IPS-15b (cell line): ENCODE measurements around the gene CKB.

Source experiments
- H3K27me3 ChIP-seq: one replicate; pipeline ENCODE4 v1.6.1; 2013; ENCODE audit warnings: low read length; ENCODE audit not compliant: control insufficient read depth, insufficient read depth
- H3K36me3 ChIP-seq: one replicate; pipeline ENCODE4 v1.6.1; 2013; ENCODE audit warnings: low read length; ENCODE audit not compliant: control insufficient read depth, insufficient read depth
- H3K4me1 ChIP-seq: one replicate; pipeline ENCODE4 v1.6.1; 2013; ENCODE audit warnings: mild to moderate bottlenecking, low read length; ENCODE audit not compliant: control insufficient read depth, insufficient read depth
- H3K4me3 ChIP-seq: one replicate; pipeline ENCODE4 v1.5.1; 2013; ENCODE audit warnings: low read depth, low read length
- H3K9ac ChIP-seq: one replicate; pipeline ENCODE4 v1.6.1; 2013; ENCODE audit warnings: low read depth, mild to moderate bottlenecking, low read length
- H3K9me3 ChIP-seq: one replicate; pipeline ENCODE4 v1.6.1; 2013; ENCODE audit warnings: mild to moderate bottlenecking, low read length; ENCODE audit not compliant: control insufficient read depth, insufficient read depth

Gene CKB

GRCh38 chr14:103540821-103541708, 18.4 kb upstream of the CKB start:
- Histone ChIP-seq H3K4me1 (peaks cover 12% of the 10 kb centered on the region), H3K9ac (no peak overlapping the region), H3K4me3 (no peak overlapping the region), H3K9me3 (no peaks in the 10 kb centered on the region), H3K27me3 (no peaks in the 10 kb centered on the region), H3K36me3 (peaks cover 13% of the 10 kb centered on the region)

- no peak overlapping the region for H3K9ac ChIP-seq
Measured at GRCh38 chr14:103539056-103539825, 16.6 kb upstream of the CKB start.

GRCh38 chr14:103538291-103539055, 15.8 kb upstream of the CKB start:
- Histone ChIP-seq H3K4me1 (peaks cover 4% of the 10 kb centered on the region), H3K36me3 (peaks cover 25% of the 10 kb centered on the region), H3K4me3 (no peak overlapping the region), H3K27me3 (no peaks in the 10 kb centered on the region), H3K9me3 (no peaks in the 10 kb centered on the region), H3K9ac (no peak overlapping the region)

More at GRCh38 chr14:103539056-103539825, 16.6 kb upstream of the CKB start:
- Histone ChIP-seq H3K9me3 (no peaks in the 10 kb centered on the region), H3K4me3 (no peak overlapping the region), H3K27me3 (no peaks in the 10 kb centered on the region), H3K4me1 (peaks cover 9% of the 10 kb centered on the region), H3K36me3 (peaks cover 29% of the 10 kb centered on the region)

DNA sequence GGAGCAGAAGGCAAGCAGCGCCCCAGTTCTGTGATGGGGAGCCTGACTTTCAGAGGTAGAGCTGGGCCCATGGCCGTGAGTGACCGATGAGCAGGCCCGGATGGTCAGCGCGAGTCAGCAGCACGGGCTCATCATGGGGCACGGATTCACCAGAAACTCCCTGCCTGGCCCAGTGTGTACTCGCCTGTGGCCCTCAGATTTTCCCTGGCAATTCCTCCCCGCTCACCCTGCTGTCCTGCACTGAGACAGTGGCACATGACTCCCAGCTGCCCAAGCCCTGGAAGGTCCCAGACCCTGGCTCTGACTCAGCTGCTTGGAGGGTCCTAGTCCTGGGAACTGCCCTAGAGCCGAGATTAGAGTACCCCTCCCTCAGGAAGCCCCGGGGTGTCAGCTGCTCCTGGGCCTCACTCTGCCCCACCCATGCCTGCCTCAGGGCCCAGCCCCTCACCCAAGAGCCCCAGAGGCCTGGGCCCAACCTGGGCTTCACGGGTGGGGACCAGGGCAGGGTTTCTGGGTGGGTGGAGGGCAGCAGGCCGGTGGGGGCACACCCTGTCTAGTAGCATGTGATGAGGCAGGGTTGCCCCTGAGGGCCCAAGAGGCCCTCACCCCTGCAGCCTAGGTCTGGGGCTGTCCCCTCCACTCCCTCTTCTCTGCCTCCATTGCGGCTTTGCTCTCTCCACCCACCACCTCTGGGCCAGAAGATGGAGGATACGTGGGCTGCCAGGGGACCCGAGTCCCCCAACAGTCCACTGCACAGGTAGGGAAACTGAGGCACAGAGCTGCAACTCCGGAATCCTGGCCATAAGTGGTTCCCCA, 14.8 kb upstream of the CKB start:
- Histone ChIP-seq H3K9me3 (no peaks in the 10 kb centered on the region), H3K27me3 (no peaks in the 10 kb centered on the region), H3K9ac (no peak overlapping the region), H3K4me1 (peaks cover 4% of the 10 kb centered on the region), H3K36me3 (peaks cover 29% of the 10 kb centered on the region), H3K4me3 (no peak overlapping the region)

GRCh38 chr14:103536693-103537092, 14.1 kb upstream of the CKB start:
- no peak overlapping the region for H3K4me3 ChIP-seq
- H3K36me3 ChIP-seq: peaks cover 29% of the 10 kb centered on the region
- no peaks in the 10 kb centered on the region for H3K4me1 ChIP-seq
- no peak overlapping the region for H3K9ac ChIP-seq
- no peaks in the 10 kb centered on the region for H3K27me3 ChIP-seq
- H3K9me3 ChIP-seq: no peaks in the 10 kb centered on the region

GRCh38 chr14:103535891-103536565, 13.4 kb upstream of the CKB start:
- Histone ChIP-seq H3K9ac (no peak overlapping the region), H3K36me3 (peaks cover 33% of the 10 kb centered on the region), H3K4me1 (no peaks in the 10 kb centered on the region)

GRCh38 chr14:103535081-103535890, 12.7 kb upstream of the CKB start:
- Histone ChIP-seq H3K27me3 (no peaks in the 10 kb centered on the region), H3K4me1 (no peaks in the 10 kb centered on the region), H3K36me3 (peaks cover 38% of the 10 kb centered on the region), H3K9me3 (no peaks in the 10 kb centered on the region), H3K4me3 (no peak overlapping the region), H3K9ac (no peak overlapping the region)

More at GRCh38 chr14:103535891-103536565, 13.4 kb upstream of the CKB start:
- H3K4me3 ChIP-seq: no peak overlapping the region
- no peaks in the 10 kb centered on the region for H3K27me3 ChIP-seq
- no peaks in the 10 kb centered on the region for H3K9me3 ChIP-seq

GRCh38 chr14:103534576-103535061, 12.0 kb upstream of the CKB start:
- Histone ChIP-seq H3K9me3 (no peaks in the 10 kb centered on the region), H3K9ac (no peak overlapping the region), H3K4me1 (no peaks in the 10 kb centered on the region), H3K36me3 (peaks cover 41% of the 10 kb centered on the region), H3K4me3 (no peak overlapping the region), H3K27me3 (no peaks in the 10 kb centered on the region)

DNA sequence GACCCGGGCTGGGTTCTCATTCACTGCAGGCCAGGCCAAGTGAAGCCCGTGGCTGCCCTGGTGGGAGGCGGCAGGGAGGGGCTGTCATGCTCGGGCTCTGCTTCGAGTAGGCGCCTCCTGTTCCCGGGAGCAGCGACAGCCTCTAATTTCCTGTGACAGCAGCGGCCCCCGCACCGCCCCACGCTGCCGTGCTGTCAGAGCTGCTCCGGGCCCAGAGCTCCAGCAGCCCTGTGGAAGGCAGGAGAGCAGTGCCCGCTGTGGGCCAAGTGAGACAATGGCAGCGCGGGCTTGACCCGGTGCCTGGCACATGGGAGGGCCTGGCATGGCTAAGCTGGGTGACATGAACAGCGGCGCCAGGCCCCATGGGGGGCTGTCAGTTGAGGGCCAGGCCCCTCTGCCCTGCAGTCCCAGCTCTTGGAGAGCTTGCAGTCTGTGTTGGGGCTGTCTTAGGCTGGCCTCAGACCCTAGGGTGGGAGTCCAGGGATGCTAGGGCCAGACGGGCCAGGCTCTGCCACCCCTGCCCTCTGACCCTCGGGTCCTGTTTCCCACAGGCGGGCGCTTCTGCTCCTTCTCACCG, 11.5 kb upstream of the CKB start:
- no peaks in the 10 kb centered on the region for H3K4me1 ChIP-seq
- H3K36me3 ChIP-seq: peaks cover 41% of the 10 kb centered on the region
- no peaks in the 10 kb centered on the region for H3K9me3 ChIP-seq

More for the DNA sequence above, 11.5 kb upstream of the CKB start:
- no peaks in the 10 kb centered on the region for H3K27me3 ChIP-seq
- no peak overlapping the region for H3K4me3 ChIP-seq
- H3K9ac ChIP-seq: no peak overlapping the region
